Inferior parietal cortex (tissue), 1 donor: ENCODE data around the gene FLRT1.

Experiments used
- DNase-seq: peaks from one replicate; pipeline ENCODE4 v3.0.0-alpha.2; 2016; ENCODE audit errors: extremely low spot score

The FLRT1 gene

DNA sequence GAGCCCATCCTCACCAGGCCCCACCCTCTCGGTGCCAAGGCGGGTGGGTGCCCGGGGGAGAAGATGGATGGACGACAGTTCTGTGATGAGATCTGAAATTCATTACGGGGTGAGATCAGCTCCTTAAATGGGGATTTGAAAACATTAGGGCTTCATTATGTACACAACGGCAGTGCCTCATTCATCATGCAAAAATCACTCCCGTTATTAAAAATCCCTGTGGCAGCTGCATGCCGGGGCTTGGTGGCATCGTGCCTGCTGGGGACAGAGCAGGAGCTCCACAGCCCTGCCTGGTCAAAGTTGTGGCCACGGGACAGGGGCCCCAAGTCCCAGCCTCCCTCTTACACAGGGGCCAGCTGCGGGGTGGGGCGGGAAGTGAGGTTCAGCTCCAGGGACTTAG lies 29.3 kb upstream of the FLRT1 start:
- DNase-seq, result no peak

DNA sequence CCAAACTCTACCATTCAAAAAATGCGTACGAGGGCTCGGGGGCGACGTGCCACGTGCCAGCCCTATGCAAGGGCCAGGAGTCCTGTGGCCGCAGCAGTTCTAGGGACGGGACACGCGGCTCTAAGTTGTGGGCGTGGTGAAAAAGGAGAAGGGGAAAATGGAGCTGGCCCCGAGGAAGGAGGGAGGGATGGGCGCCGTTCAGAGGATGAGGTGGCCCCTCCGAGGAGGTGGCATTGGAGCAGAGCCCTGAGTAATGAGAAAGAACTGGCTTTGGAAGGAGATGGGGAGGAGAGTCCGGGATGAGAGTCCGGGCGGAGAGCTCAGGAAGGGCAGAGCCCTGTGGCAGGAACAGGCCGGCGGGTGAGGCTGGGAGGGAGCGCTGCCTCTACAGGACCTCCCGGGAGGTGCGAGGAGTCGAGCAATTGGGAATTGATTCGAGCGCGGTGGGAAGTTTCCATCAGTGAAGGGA lies 28.5 kb upstream of the FLRT1 start:
- DNase-seq, result no peak

DNA sequence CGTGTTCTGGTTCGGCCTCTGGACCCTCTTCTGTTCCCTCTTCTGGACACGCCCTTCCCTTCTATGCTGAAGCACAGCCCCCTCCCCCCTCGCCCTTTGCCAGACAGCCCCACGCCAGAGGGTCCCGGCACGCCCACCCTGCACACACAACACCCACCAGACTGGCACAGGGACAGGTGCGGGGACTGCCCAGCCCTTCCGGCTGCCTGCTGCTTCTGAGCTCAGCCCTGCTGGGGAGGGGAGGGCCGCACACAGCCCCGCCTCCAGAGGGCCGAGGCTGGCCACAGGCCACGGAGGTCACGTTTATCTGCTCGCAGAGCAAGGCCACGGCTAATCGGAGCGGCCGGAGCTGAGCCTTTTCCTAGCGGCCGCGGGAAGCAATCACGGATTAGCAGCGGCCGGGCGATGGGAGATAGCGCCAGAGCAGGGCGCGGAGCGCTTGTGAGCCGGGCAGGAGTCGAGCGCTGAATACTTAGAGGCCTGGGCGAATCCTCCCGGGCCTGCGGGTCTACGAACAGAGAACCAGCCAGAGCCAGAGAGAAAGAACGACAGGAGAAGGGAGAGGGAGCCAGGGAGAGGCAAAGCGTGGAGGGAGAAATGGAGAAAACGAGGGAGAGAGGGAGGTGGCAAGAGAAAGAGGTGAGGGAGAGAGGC lies 28.0 kb upstream of the FLRT1 start:
- DNase-seq, result peak; percentile 63

DNA sequence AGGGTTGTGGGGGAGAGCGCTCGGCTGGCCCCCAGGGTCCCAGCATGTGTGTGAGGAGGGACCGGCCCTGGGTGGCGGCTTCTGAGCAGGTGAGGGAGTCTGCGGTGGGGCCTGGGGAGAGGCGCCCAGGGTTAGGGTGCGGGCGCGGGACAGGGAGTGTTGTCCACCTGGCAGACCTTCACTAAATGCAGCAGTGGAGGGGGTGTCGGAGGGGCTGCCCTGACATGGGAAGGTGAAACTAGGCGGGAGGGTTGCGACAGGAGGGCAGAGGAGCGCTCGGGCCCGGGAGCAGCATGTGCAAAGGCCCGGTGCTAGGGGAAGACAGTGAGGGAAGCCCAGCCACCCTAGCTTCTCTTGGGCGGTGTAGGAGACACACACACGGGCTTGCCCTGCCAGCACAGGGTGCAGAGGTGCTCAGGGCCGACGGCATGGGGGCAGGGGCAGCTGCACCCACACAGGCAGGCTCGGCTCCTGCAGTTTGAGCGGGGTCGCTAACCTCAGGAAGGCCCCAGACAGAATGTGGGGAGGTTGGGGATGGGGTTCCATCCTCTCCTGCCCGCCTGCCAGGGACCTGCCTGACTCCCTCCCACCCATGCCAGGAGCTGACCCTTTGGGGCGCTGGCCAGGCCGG lies 27.3 kb upstream of the FLRT1 start:
- no peak for DNase-seq

DNA sequence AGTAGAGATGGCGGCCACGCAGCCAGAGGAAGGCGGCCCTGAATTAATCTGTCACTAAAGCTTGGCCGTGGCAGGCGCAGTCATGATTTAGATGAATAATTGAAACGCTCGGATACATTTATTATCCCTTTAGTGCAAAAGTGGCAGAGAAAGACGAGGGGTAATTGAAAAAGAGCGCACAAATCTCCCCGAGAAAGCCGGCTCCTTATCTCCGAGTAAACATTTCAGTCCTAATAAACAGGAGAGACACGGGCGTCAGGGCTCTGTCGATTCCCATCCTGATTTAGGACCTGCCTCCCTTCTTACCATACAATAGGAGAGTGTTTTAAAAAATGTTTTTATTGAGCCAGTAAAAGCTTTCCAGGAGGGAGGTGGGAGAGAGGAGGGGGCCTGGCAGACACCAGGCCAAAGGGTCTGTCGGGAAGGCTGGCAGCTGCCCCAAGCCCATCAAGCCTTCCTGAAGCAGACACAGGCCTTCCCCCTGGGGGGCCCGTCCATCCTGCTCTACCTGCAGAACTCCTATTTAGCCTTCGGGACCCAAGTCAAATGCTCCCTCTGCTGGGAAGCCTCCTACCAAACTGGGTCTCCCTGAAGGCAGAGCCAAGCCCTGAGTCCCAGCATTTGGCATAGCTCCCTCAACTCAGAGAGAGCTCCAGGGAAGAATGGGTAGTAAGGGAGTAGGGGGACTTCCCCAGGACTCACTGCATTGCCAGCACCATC lies 26.7 kb upstream of the FLRT1 start:
- no peak for DNase-seq

DNA sequence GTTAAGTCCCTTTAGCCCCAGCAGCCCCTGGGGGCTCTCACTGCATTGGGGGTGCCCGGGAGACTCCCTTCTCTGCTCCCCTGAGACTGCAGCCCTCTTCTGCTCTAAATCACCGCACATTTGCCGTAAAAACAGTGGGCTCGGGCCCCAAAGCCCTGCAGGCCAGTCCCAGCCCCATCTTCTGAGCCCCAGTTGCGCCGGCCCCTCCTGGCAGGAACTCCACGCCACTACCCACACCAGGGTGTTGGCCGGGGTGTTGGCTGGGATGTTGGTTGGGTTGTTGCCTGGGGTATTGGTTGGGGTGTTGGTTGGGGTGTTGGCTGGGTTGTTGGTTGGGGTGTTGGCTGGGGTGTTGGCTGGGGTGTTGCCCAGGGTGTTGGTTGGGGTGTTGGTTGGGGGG lies 26.0 kb upstream of the FLRT1 start:
- no peak for DNase-seq

DNA sequence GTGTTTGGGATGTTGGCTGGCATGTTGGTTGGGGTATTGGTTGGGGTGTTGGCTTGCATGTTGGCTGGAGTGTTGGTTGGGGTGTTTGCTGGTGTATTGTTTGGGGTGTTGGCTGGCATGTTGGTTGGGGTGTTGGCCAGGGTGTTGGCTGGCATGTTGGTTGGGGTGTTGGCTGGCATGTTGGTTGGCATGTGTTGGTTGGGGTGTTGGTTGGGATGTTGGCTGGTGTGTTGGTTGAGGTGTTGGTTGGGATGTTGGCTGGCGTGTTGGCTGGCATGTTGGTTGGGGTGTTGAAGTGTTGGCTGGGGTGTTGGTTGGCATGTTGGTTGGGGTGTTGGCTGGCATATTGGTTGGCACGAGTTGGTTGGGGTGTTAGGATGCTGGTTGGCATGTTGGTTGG lies 24.9 kb upstream of the FLRT1 start:
- no peak for DNase-seq

DNA sequence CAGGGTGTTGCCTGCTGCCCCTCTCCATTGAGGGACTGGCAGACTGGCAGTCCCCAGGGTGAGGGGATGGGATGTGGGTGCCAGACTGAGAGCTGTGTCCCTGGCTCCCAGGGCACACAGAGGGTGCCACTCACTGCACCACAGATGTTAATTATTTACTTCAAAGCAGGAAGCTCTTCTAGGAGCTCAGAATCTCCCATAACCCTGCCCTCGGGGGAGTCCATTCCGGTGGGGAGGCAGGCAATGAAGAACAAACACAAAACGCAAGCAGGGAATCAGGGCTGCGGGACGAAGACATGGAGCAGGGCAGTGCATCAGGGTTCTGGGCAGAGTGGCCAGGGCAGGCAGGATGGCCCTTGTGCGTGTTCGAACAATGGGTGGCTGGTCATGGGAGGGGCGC lies 24.4 kb upstream of the FLRT1 start:
- DNase-seq, result no peak

DNA sequence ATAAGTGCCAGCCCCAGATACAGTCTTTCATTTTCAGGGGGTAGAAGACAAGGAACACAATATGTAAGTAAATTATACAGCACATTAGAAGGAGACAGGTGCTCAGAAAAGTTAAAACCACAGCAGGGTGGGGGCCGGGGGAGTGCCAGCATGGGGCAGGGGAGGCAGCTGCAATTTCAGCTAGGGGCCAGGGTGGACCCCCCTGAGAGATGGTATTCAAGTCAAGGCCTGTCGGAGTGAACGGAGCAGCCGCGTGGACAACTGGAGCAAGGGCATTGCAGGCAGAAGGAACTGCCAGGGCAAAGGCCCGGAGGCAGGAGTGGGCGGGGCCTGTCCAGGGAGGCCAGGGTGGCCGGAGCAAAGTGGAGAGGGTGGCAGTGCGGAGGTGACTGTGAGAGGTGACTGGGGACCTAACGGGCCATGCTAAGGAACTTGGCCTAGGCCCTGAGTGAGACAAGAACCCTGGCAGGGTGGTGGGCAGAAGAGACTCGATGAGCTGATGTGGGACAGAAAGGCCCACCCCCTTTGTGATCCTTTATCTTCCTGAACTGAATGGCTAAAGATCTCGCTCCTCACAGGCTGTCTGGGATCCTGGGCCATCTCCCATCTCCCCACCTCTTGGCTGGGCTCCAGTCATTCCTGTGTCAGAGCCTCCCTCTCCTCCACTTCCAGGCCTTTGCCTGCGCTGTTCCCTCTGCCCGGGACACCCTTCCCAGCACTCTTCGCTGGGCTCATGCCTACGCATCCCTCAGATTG lies 22.4 kb upstream of the FLRT1 start:
- no peak for DNase-seq

DNA sequence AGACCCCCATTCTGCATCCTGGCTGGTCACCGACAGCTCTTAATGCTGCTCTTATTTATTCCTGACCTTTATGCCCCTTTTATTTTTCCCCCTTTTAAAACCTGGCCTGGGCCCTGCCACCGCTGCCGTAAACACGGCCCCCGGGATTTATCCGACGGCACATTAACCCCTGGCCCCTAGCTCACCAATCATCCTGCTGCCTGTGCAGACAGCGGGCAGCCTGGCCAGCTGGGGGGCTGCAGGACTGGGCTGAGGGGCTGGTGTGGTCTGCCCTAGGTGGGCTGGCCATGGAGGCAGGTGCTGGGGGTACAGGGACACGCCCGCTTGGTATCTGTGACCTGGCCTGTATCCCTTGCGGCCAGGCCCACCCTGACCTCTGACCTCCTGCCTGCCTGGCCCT lies 21.4 kb upstream of the FLRT1 start:
- no peak for DNase-seq

DNA sequence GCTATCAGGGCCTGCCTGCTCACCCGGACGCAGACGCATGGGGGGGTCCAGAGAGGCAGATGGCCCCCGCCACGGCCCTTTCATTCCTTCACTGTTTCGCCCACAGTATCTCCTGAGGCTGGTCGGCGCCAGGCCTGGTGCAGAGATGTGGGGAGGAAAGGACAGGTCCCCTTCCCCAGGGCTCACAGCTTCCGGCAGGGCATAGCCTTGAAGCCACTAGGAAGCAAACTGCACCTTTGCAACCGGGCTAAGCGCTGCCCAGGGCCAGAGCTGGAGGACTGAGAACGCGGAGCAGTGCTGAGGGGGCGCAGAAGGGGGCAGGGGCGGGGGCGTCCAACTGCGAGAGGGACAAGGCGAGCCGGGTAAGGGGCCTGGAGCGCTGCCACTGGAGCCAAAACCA lies 20.2 kb upstream of the FLRT1 start:
- no peak for DNase-seq

DNA sequence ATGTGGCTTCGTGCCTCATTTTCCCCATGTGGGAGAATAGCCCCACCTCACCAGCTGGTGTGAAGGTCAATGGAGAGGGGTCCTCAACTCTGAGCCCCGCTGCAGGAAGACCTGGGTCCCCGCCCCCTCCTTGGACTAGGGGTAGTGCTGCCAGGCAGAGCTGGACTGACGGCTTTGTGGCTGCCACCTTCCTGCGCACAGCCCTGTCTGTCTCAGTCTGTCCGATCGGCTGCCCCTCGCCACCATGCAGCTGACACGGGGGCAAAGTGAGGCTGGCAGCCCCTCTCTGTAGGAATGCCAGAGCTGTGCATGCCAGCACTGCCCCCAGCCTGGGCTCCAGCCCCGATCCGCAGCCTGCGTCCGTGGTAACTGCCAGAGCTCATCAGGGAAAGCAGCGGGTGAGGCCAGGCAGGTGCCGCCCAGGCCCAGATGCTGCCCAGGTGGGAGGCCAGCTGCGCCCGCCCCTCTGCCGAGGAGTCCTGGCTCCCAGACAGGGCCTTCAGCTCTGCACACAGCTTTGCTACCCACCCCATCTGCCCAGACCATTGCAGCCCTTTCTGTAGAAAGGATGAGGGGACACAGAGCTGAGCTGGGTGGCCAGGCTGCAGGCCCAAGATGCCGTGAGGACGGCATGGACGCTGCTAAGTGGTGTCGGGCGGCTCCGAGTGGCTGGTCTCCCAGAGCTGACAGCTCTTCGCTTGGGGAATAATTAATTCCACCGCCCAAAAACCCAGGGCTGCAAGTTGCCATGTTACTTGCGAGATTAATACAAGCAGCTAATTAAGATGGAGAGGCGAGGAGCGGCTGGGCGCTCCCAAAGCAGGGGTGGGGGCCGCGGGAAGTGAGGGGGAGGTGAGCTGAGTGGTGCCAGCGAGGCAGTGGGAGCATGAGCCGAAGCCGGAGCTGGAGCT lies 19.5 kb upstream of the FLRT1 start:
- DNase-seq, result no peak

DNA sequence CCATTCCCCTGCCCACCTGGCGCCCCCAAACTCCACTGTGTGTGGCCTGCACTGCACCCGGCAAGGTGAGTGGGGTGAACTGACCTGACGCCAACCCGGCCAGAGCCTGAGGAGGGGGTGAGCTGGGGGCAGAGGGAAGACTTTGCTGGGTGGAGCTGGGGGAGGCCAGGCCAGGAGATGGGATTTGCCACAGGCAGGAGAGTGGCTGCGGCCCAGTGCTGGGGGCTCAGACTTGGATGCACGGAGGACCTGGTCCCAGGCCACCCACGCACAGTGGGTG lies 17.8 kb upstream of the FLRT1 start:
- DNase-seq, result no peak

DNA sequence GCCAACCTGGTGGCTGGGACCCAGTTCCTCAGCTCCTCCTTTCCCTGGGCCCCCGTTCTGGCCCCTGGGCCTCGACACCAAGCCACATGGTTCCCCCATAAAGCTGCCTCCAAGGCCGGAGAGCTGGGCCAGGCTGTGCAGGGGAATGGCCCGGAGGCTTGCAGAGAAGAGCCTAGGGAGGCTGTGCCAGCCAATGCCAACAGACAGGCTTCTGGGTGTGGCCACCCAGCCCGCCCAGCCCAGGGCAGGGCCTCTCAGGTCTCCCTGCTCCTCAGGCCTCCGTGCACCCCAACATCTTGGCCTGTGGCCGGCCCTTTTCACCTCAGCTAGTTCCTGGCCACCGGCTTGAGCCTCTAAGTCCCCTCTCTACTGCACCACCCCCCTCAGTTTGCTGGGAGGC lies 17.4 kb upstream of the FLRT1 start:
- no peak for DNase-seq

DNA sequence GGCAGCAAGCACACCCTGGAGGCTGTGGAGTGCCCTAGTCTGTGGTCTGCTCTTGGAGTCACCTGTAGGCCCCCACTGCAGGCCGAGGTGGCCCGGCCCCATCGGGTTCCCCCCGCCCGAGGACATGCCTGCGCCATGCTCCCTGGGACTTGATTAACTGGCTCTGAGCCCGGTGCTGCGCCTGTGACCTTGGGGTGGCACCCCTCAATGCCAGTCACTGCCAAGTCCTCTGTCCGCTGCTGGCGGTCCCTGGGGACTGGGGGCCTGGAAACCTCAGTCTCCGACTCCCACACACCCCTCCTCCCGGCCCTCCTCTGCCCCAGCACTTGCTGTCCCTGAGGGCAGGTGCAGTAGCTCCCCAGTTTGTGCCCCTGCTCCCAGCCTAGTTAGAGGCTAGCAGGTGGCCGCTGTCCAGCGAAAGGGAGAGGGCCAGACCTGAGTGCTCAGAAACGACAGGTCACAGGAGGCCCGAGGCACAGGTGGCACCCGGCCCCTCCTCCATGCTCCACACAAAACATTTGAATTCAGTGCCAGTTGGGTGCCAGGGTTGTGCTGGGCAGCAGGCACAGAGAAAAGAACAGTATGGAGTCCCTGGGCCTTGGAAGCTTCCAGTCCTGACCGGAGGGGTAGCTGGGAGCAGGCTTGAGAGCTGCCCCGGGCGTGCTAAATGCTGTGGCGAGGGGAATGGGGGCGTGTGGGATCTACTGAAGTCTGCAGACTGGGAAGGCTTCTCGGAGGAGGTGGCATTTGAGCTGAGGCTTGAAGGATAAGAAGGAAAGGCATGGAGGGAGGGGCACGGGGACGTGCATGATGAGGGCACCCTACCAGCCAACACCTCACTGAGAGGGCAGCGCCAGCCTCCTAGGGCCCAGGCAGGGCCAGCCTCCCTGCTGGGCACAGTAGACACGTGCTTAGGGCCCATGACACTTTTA lies 16.4 kb upstream of the FLRT1 start:
- no peak for DNase-seq

DNA sequence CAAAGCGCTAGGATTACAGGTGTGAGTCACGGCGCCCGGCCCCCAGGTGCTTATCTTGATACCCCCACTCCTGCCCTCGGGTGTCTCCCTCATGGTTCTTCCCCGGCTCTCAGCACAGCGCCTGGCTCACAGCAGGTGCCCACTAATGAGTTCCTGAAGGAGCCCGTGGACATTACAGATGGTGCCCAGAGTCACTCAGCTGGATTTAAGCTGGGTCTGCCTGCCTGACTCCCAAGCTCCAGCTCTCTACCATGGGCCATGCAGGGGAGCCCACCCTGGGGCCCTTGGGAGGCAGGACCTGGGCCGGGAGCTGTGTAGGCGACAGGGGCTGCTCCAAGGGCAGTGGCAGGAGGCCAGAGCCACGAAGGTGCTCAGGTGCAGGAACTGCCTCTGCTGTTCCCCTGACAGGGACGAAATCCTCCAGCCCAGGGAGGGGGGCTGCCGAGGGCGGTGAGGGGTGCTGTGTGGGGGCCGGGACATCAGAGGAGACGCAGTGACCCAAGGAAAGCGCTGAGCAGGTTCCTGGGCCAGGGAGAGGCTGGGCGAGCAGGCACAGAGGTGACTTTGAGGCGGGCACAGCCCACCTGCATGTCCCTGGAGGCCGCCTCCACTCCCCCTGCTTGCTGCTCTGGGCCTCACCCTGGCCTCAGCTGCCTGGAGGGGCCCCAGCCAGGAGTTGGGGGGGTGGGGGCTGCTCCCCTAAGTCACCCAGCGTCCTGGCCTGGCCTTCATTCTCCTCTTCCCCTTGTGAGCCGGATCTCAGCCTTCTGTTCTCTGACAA lies 14.6 kb upstream of the FLRT1 start:
- DNase-seq, result no peak

DNA sequence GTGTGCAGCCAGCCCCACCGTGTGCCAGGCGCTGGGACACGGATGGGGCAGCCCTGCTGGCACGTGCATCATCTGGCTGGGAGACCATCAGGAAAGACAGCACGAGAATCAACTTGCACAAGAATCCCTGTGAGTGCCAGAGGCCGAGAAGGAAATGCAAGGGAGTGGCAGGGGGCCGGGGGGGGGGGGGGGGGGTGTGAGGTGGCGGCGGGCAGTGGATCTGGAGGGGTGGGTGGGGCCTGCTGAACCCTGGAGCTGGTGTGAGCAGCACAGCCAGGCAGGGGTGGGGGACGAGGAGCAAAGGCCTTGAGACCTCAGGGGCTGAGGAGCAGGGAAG lies 14.0 kb upstream of the FLRT1 start:
- no peak for DNase-seq

DNA sequence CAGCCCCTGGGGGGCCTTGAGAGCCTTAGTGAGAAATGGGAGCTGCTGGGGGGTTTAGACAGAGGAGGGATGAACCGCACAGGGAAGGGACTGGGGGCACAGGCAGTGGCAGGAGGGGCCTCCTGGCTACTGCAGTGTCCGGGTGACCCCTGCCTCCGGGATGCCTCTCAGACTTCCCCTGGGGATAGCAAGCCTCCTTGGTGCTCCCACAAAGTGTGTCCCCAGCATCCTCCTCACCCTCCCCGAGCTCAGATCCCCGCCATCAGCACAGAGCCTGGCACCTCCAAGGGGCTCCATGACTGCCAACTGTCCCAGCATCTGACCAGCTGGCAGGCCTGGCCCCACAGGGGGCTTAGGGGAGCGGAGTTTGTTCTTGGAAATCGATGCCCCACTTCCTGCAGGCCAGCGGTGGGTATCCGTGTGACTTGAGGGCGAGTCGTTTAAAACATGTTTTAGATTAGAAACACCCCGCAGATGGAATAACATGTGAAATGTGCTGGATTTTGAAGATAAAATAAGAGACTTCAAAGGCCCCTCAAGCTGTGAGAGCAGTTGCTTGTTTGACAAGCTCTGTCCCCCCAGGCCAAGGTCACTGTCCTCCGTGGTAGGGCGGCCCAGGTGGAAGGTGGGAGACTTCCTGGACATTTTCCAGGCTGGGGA lies 13.5 kb upstream of the FLRT1 start:
- no peak for DNase-seq
